ENCODE data around the gene DOCK2. TPM values are rescaled to one million over a fixed set of nuclear protein-coding genes. Genes with fewer than 3 reads are reported as not detected.

DOCK2 gene
- total RNA-seq, 1 experiment from 2014 or later, result 0.26 TPM

DNA sequence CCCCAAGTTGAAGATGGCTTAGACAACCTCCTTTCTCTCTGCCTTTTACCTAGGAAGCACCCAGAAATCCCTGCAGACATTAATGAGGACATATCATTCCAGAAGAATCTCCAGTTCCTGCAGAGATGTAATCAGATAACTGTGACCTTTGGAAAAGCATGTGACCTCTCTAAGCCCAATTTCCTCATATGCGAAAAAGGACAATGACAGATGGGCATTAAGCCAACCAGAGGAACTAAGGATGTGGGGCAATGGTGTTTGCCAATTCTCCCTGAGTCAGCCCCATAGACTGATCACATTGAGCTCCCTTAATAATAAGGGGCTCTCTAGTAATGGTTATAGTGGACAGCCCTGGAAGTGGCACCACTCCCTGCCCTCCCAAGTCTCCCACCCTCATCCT lies 458.6 kb downstream of the DOCK2 start:
- H3K79me2 ChIP-seq (ENCODE audit: low read length), result no peaks in the 10 kb centered on the region
- intact Hi-C loops (cut with micrococcal nuclease), result no loop called here
- no peaks in the 10 kb centered on the region for H3F3A ChIP-seq (ENCODE audit: low read length, unreplicated experiment)
- no peak overlapping the region for H3K27ac ChIP-seq (ENCODE audit: low read length)
- no peak overlapping the region for H3K4me2 ChIP-seq (ENCODE audit: low read length)
- H3K9me3 ChIP-seq (ENCODE audit: low read length), result no peaks in the 10 kb centered on the region
- POLR2A ChIA-PET (ENCODE audit: unreplicated experiment), result no interaction called here
- no TSS peak for BruUV-seq (replicated peaks)
- no peak overlapping the region for H3K4me3 ChIP-seq (ENCODE audit: low read length)
- CTCF ChIA-PET, result no interaction called here
- no peak overlapping the region for H2AFZ ChIP-seq (ENCODE audit: low read length)
- H3K9ac ChIP-seq (ENCODE audit: low read length), result no peak overlapping the region
- ATAC-seq, result no peak; the same call in 1 of the 2 replicates
- TF ChIP-seq EZH2 (IDR thresholded peaks at IDR 0.05; ENCODE audit: low read length, unreplicated experiment) (no peak), CTCF (conservative IDR thresholded peaks at IDR 0.05; ENCODE audit: low read depth, low read length) (no peak), EZH2phosphoT487 (IDR thresholded peaks at IDR 0.05; ENCODE audit: borderline replicate concordance, low read length) (no peak)
- H3K27me3 ChIP-seq (ENCODE audit: low read length), result no peaks in the 10 kb centered on the region
- no peaks in the 10 kb centered on the region for H3K9me2 ChIP-seq (replicated peaks; ENCODE audit: low read length)
- H4K20me1 ChIP-seq (ENCODE audit: low read length), result no peaks in the 10 kb centered on the region
- peaks cover 7% of the 10 kb centered on the region; the same call in 1 of the 2 replicates for H3K4me1 ChIP-seq (ENCODE audit: insufficient read depth, low read length)
- no peaks in the 10 kb centered on the region for H3K36me3 ChIP-seq (ENCODE audit: low read depth, low read length)
- DNase-seq, result peak; percentile 55

- H4K20me1 ChIP-seq (ENCODE audit: low read length), result no peaks in the 10 kb centered on the region
- ATAC-seq, result no peak
- H3K36me3 ChIP-seq (ENCODE audit: low read depth, low read length), result no peaks in the 10 kb centered on the region
- no peaks in the 10 kb centered on the region for H3K9me2 ChIP-seq (replicated peaks; ENCODE audit: low read length)
- DNase-seq, result no peak
- peaks cover 7% of the 10 kb centered on the region; the same call in 1 of the 2 replicates for H3K4me1 ChIP-seq (ENCODE audit: insufficient read depth, low read length)
- no peak overlapping the region for H2AFZ ChIP-seq (ENCODE audit: low read length)
- no TSS peak for BruUV-seq (replicated peaks)
- H3K27ac ChIP-seq (ENCODE audit: low read length), result no peak overlapping the region
- no peaks in the 10 kb centered on the region for H3F3A ChIP-seq (ENCODE audit: low read length, unreplicated experiment)
- no peak overlapping the region for H3K4me2 ChIP-seq (ENCODE audit: low read length)
- intact Hi-C loops (cut with micrococcal nuclease), result no loop called here
- no peaks in the 10 kb centered on the region for H3K79me2 ChIP-seq (ENCODE audit: low read length)
- ChIA-PET POLR2A (ENCODE audit: unreplicated experiment) (no interaction called here), CTCF (no interaction called here)
- H3K9ac ChIP-seq (ENCODE audit: low read length), result no peak overlapping the region
- H3K4me3 ChIP-seq (ENCODE audit: low read length), result no peak overlapping the region
- H3K27me3 ChIP-seq (ENCODE audit: low read length), result no peaks in the 10 kb centered on the region
- TF ChIP-seq EZH2 (IDR thresholded peaks at IDR 0.05; ENCODE audit: low read length, unreplicated experiment) (no peak), EZH2phosphoT487 (IDR thresholded peaks at IDR 0.05; ENCODE audit: borderline replicate concordance, low read length) (no peak), CTCF (conservative IDR thresholded peaks at IDR 0.05; ENCODE audit: low read depth, low read length) (no peak)
- H3K9me3 ChIP-seq (ENCODE audit: low read length), result no peaks in the 10 kb centered on the region
Observed at GRCh38 chr5:170097934-170098333, 460.9 kb downstream of the DOCK2 start.

GRCh38 chr5:170100066-170100943 lies 463.2 kb downstream of the DOCK2 start:
- Histone ChIP-seq H2AFZ (ENCODE audit: low read length) (peak overlapping the region; percentile 72; the same call in 1 of the 2 replicates), H3K9ac (ENCODE audit: low read length) (no peak overlapping the region), H3K79me2 (ENCODE audit: low read length) (no peaks in the 10 kb centered on the region), H3K27ac (ENCODE audit: low read length) (no peak overlapping the region), H3K9me2 (replicated peaks; ENCODE audit: low read length) (no peaks in the 10 kb centered on the region), H3F3A (ENCODE audit: low read length, unreplicated experiment) (no peaks in the 10 kb centered on the region), H4K20me1 (ENCODE audit: low read length) (no peaks in the 10 kb centered on the region), H3K36me3 (ENCODE audit: low read depth, low read length) (no peaks in the 10 kb centered on the region), H3K27me3 (ENCODE audit: low read length) (no peaks in the 10 kb centered on the region), H3K4me3 (ENCODE audit: low read length) (no peak overlapping the region), H3K4me1 (ENCODE audit: insufficient read depth, low read length) (peaks cover 7% of the 10 kb centered on the region; the same call in 1 of the 2 replicates), H3K9me3 (ENCODE audit: low read length) (no peaks in the 10 kb centered on the region), H3K4me2 (ENCODE audit: low read length) (peak overlapping the region; percentile 41; the same call in 1 of the 2 replicates)
- peak; percentile 74 for DNase-seq
- ChIA-PET POLR2A (ENCODE audit: unreplicated experiment) (no interaction called here), CTCF (interaction anchor here (1.1 to 1.2 kb wide), 1 partner anchor 116 kb away, joined by 9 to 11 read pairs; no protein-coding TSS in a partner anchor)
- ATAC-seq, result peak; percentile 81
- intact Hi-C loops (cut with micrococcal nuclease), result loop anchor here (1.0 to 5.0 kb wide), 4 partner anchors 84 to 398 kb away; no protein-coding TSS in a partner anchor
- TF ChIP-seq EZH2phosphoT487 (IDR thresholded peaks at IDR 0.05; ENCODE audit: borderline replicate concordance, low read length) (no peak), CTCF (conservative IDR thresholded peaks at IDR 0.05; ENCODE audit: low read depth, low read length) (peak; percentile 75), EZH2 (IDR thresholded peaks at IDR 0.05; ENCODE audit: low read length, unreplicated experiment) (no peak)
- no TSS peak for BruUV-seq (replicated peaks)

Measured in PC-3 (cell line).